GM23338 (cell line): Measurements from ENCODE around the gene IL1RN. TPM values are rescaled to one million over a fixed set of nuclear protein-coding genes. Genes with fewer than 3 reads are reported as not detected.
A peak's percentile ranks its signal among the peaks of the same experiment; 100 is the strongest.

Experiments used
- ATAC-seq: fragments of 200-7000 bp; cut with Tn5 transposase; 3 replicates; pipeline ENCODE4 v1.9.1; 2020
- DNase-seq: peaks from one replicate; pipeline ENCODE4 v3.0.0-alpha.2; 2015; ENCODE audit warnings: low spot score
- H2AFZ ChIP-seq: fragments of 200-600 bp; sonication (generic); 2 replicates; pipeline ENCODE4 v1.8.0; 2016; ENCODE audit warnings: antibody characterized with exemption, mild to moderate bottlenecking, moderate library complexity
- H3F3A ChIP-seq: fragments of 200-600 bp; sonication (generic); replicated peaks from 2 replicates; pipeline ENCODE4 v1.8.0; 2017; ENCODE audit warnings: antibody characterized with exemption, mixed run types, low read depth
- H3K27ac ChIP-seq: fragments of 200-600 bp; sonication (generic); 2 replicates; pipeline ENCODE4 v1.6.1; 2016; ENCODE audit warnings: low read depth
- H3K27me3 ChIP-seq: fragments of 200-600 bp; sonication (generic); 2 replicates; pipeline ENCODE4 v1.8.0; 2016; ENCODE audit warnings: mild to moderate bottlenecking, mixed run types, moderate library complexity; ENCODE audit not compliant: insufficient read depth
- H3K36me3 ChIP-seq: fragments of 200-600 bp; sonication (generic); 2 replicates; pipeline ENCODE4 v1.8.0; 2016; ENCODE audit warnings: mild to moderate bottlenecking; ENCODE audit not compliant: insufficient read depth
- H3K4me1 ChIP-seq: fragments of 200-600 bp; sonication (generic); 2 replicates; pipeline ENCODE4 v1.8.0; 2016; ENCODE audit warnings: mild to moderate bottlenecking, moderate library complexity; ENCODE audit not compliant: insufficient read depth
- H3K4me2 ChIP-seq: fragments of 200-600 bp; sonication (generic); 2 replicates; pipeline ENCODE4 v1.7.1; 2017; ENCODE audit warnings: mixed run types
- H3K4me3 ChIP-seq: fragments of 200-600 bp; sonication (generic); 2 replicates; pipeline ENCODE4 v1.6.1; 2016; ENCODE audit warnings: mixed run types
- H3K79me2 ChIP-seq: fragments of 200-600 bp; sonication (generic); replicated peaks from 2 replicates; pipeline ENCODE4 v1.8.0; 2017; ENCODE audit warnings: mild to moderate bottlenecking; ENCODE audit not compliant: insufficient read depth
- H3K9me2 ChIP-seq: fragments of 200-600 bp; sonication (generic); 2 replicates; pipeline ENCODE4 v1.8.0; 2017; ENCODE audit not compliant: insufficient read depth
- H4K20me1 ChIP-seq: fragments of 200-600 bp; sonication (generic); replicated peaks from 2 replicates; pipeline ENCODE4 v1.8.0; 2017; ENCODE audit warnings: mild to moderate bottlenecking; ENCODE audit not compliant: insufficient read depth
- H3K27ac Mint-ChIP-seq: 2 replicates; pipeline ENCODE4 v1.8.0; 2020; ENCODE audit warnings: inconsistent platforms, mild to moderate bottlenecking, moderate library complexity, mixed read lengths
- H3K27me3 Mint-ChIP-seq: 3 replicates; pipeline ENCODE4 v1.8.0; 2022; ENCODE audit warnings: low read depth, mild to moderate bottlenecking, moderate library complexity, mixed read lengths, inconsistent platforms; ENCODE audit not compliant: insufficient read depth, poor library complexity
- H3K36me3 Mint-ChIP-seq: 3 replicates; pipeline ENCODE4 v1.8.0; 2021; ENCODE audit warnings: low read depth, mild to moderate bottlenecking, inconsistent platforms, moderate library complexity, mixed read lengths
- H3K4me1 Mint-ChIP-seq: 3 replicates; pipeline ENCODE4 v1.8.0; 2020; ENCODE audit warnings: mild to moderate bottlenecking, inconsistent platforms, mixed read lengths
- H3K4me3 Mint-ChIP-seq: 3 replicates; pipeline ENCODE4 v1.8.0; 2021; ENCODE audit warnings: moderate library complexity, mild to moderate bottlenecking, inconsistent platforms, mixed read lengths
- H3K9me3 Mint-ChIP-seq: 3 replicates; pipeline ENCODE4 v1.8.0; 2020; ENCODE audit warnings: moderate library complexity, mild to moderate bottlenecking, inconsistent platforms, mixed read lengths
- CREB1 ChIP-seq: fragments of 250-450 bp; sonication (Bioruptor Pico); IDR thresholded peaks from 2 replicates; pipeline ENCODE4 v1.5.0; 2020; ENCODE audit warnings: low read depth, mild to moderate bottlenecking, moderate library complexity
- EZH2 ChIP-seq: fragments of 200-600 bp; sonication (generic); IDR thresholded peaks from one replicate; pipeline ENCODE4 v1.8.0; 2017; ENCODE audit warnings: antibody characterized with exemption, mild to moderate bottlenecking, low read depth; ENCODE audit not compliant: unreplicated experiment
- EZH2phosphoT487 ChIP-seq: fragments of 200-600 bp; sonication (generic); IDR thresholded peaks from one replicate; pipeline ENCODE4 v1.8.1; 2018; ENCODE audit warnings: antibody characterized with exemption; ENCODE audit not compliant: unreplicated experiment
- NANOG ChIP-seq: IDR thresholded peaks from 2 replicates; pipeline ENCODE4 v1.6.1; 2016; ENCODE audit warnings: antibody characterized with exemption, borderline replicate concordance
- ZNF331 ChIP-seq: fragments of 250-450 bp; sonication (Bioruptor Pico); IDR thresholded peaks from 2 replicates; pipeline ENCODE4 v1.5.0; 2020; ENCODE audit warnings: low read depth, mild to moderate bottlenecking, moderate library complexity
- polyA plus RNA-seq: library from polyadenylated mRNA; unstranded; fragments of >200 nt; fragmentation: Nextera tagmentation; extraction: Ambion mirVana; gene quantifications from 2 replicates; pipeline ENCODE4 v1.2.1, GENCODE V29; 2016
- total RNA-seq: library from RNA; depleted of rRNA; stranded (reverse); fragments of >200 nt; shearing (Covaris generic); gene quantifications from 2 replicates; pipeline ENCODE4 v1.2.3, GENCODE V29; 2014
- TF ChIP-seq, protein P1 (sequence below): IDR thresholded peaks from one replicate; pipeline ENCODE4 v1.6.1; 2018; ENCODE audit warnings: antibody characterized with exemption; ENCODE audit not compliant: unreplicated experiment
- TF ChIP-seq, protein P2 (sequence below), 2 experiments: fragments of 200-600 bp in 1 of 2; sonication (generic) in 1 of 2; conservative IDR thresholded peaks; 2 replicates each; pipeline versions ENCODE4 v1.5.1 to v1.6.1; 2016 to 2017; ENCODE audit warnings: antibody characterized with exemption in 2 of 2, low read depth in 2 of 2, mild to moderate bottlenecking in 2 of 2, moderate library complexity in 1 of 2
- TF ChIP-seq, protein P3 (sequence below): IDR thresholded peaks from 2 replicates; pipeline ENCODE4 v1.6.1; 2016; ENCODE audit warnings: antibody characterized with exemption

IL1RN gene
- total and polyA plus RNA-seq, 2 experiments from 2014 or later, result not detected

DNA sequence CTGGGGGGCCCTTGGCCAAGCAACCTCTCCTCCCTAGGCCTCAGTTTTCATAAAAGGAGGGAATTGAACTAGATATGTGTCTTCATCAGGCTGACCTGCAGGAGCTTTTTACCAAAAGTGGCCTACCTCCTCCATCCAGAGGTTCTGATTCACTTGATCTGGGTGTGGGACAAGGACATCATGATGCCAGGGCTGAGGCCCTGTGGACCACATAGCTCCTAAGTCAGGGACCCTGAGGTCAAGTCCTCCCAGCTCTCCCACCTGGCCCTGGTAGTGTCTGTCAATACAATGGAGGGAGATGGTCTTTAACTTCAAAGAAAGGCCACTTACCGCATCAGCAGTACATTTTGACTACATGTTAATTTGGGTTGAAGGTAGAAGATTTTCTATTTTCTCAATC lies 10.4 kb downstream of the IL1RN start (continued):
- no peak for TF ChIP-seq NANOG
- TF ChIP-seq, protein P1, sequence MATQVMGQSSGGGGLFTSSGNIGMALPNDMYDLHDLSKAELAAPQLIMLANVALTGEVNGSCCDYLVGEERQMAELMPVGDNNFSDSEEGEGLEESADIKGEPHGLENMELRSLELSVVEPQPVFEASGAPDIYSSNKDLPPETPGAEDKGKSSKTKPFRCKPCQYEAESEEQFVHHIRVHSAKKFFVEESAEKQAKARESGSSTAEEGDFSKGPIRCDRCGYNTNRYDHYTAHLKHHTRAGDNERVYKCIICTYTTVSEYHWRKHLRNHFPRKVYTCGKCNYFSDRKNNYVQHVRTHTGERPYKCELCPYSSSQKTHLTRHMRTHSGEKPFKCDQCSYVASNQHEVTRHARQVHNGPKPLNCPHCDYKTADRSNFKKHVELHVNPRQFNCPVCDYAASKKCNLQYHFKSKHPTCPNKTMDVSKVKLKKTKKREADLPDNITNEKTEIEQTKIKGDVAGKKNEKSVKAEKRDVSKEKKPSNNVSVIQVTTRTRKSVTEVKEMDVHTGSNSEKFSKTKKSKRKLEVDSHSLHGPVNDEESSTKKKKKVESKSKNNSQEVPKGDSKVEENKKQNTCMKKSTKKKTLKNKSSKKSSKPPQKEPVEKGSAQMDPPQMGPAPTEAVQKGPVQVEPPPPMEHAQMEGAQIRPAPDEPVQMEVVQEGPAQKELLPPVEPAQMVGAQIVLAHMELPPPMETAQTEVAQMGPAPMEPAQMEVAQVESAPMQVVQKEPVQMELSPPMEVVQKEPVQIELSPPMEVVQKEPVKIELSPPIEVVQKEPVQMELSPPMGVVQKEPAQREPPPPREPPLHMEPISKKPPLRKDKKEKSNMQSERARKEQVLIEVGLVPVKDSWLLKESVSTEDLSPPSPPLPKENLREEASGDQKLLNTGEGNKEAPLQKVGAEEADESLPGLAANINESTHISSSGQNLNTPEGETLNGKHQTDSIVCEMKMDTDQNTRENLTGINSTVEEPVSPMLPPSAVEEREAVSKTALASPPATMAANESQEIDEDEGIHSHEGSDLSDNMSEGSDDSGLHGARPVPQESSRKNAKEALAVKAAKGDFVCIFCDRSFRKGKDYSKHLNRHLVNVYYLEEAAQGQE, result no peak
- no peak for TF ChIP-seq EZH2phosphoT487
- no peak for TF ChIP-seq CREB1 (CRISPR knock-in tag)
- TF ChIP-seq, protein P2, sequence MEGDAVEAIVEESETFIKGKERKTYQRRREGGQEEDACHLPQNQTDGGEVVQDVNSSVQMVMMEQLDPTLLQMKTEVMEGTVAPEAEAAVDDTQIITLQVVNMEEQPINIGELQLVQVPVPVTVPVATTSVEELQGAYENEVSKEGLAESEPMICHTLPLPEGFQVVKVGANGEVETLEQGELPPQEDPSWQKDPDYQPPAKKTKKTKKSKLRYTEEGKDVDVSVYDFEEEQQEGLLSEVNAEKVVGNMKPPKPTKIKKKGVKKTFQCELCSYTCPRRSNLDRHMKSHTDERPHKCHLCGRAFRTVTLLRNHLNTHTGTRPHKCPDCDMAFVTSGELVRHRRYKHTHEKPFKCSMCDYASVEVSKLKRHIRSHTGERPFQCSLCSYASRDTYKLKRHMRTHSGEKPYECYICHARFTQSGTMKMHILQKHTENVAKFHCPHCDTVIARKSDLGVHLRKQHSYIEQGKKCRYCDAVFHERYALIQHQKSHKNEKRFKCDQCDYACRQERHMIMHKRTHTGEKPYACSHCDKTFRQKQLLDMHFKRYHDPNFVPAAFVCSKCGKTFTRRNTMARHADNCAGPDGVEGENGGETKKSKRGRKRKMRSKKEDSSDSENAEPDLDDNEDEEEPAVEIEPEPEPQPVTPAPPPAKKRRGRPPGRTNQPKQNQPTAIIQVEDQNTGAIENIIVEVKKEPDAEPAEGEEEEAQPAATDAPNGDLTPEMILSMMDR (conservative IDR thresholded peaks at IDR 0.05; ENCODE audit: low read depth in 2 of 2), result no peak
- TF ChIP-seq ZNF331, result no peak
- TF ChIP-seq EZH2, result no peak
- TF ChIP-seq, protein P3, sequence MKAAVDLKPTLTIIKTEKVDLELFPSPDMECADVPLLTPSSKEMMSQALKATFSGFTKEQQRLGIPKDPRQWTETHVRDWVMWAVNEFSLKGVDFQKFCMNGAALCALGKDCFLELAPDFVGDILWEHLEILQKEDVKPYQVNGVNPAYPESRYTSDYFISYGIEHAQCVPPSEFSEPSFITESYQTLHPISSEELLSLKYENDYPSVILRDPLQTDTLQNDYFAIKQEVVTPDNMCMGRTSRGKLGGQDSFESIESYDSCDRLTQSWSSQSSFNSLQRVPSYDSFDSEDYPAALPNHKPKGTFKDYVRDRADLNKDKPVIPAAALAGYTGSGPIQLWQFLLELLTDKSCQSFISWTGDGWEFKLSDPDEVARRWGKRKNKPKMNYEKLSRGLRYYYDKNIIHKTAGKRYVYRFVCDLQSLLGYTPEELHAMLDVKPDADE, result no peak

DNA sequence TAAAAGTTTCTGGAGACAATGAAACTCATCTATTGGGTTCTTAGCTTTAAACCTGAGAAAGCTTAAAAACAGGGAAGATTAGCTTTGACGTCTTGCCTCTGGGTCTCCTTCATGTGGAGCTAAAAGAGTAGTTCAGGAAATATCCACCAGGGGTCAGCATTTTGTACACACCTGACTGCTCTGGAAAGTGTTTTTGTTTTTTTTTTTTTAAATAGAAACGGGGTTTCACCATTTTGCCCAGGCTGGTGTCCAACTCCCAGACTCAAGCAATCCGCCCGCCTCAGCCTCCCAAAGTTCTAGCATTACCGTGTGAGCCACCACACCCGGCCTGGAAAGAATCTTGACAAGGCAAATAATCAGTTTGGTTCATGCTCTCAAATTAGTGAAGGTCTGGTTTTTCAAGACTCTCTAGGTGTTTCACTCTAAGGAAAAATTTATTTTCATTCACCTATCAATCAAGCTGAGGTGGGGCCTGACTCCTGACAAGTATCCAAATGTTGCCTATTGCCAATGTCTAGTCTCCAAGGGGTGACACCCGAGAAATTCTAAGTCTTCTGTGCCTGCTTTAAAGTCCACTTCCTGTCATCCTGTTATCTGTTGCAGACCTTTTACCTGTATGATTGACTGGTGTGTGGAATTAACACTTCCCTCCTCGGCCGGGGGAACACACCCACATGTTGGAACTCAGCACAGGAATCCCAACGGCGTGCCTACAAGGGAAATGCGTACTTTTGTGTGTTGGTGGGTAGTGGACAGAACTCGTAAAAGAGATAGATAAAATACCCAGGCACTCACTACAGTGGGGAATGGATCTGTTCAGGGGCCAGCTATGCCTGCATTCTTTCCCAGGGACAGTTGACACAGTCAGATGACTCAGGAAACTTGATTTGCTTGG lies 11.3 kb downstream of the IL1RN start:
- peak; percentile 84 for DNase-seq
- H3K9me3 Mint-ChIP-seq, result no peaks in the 10 kb centered on the region
- H3F3A ChIP-seq, result no peaks in the 10 kb centered on the region
- H2AFZ ChIP-seq, result peak overlapping the region; percentile 15; the same call in 1 of the 2 replicates
- H3K27ac Mint-ChIP-seq, result no peak overlapping the region
- no peaks in the 10 kb centered on the region for H3K36me3 ChIP-seq
- no peaks in the 10 kb centered on the region for H3K9me2 ChIP-seq
- H4K20me1 ChIP-seq, result no peaks in the 10 kb centered on the region
- no peak overlapping the region for H3K4me3 ChIP-seq
- H3K4me1 Mint-ChIP-seq, result no peaks in the 10 kb centered on the region
- H3K79me2 ChIP-seq, result no peaks in the 10 kb centered on the region
- TF ChIP-seq EZH2phosphoT487, result no peak
- TF ChIP-seq, protein P2 (conservative IDR thresholded peaks at IDR 0.05; ENCODE audit: low read depth in 2 of 2), result peak; percentile 71 to 78
- H3K4me2 ChIP-seq, result no peak overlapping the region
- no peaks in the 10 kb centered on the region for H3K36me3 Mint-ChIP-seq
- no peak overlapping the region for H3K27ac ChIP-seq
- H3K27me3 Mint-ChIP-seq, result no peaks in the 10 kb centered on the region
- no peaks in the 10 kb centered on the region for H3K4me1 ChIP-seq
- no peaks in the 10 kb centered on the region for H3K27me3 ChIP-seq
- no peak overlapping the region for H3K4me3 Mint-ChIP-seq
- peak; percentile 76 for ATAC-seq
